ENCODE results near the gene ADTRP. TPM values are rescaled to one million over a fixed set of nuclear protein-coding genes. Genes with fewer than 3 reads are reported as not detected.

ADTRP gene
- total RNA-seq, 4 donors from 2014 or later, result 0.66 to 0.92 TPM; not detected in 2

DNA sequence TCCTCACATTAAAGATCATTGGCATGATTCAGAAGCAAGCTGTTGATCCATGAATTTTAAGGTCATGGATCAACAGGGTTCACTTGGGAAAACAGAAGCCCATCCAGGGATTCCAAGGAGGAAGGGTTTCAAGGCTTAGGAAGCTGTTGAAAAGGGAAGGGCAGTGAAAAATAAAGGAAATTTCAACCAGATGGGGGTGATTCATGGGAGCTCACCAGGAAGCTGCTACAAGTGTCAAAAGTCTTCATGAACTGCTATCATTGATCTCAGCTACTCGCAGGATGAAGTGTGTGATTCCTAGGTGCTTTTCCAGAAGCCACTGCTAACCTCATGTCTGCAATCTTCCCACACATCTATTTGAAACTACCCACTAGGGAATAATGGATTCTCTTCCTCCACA is 26.2 kb downstream of the ADTRP start:
- Histone ChIP-seq H3K4me1 (no peaks in the 10 kb centered on the region), H3K27me3 (no peaks in the 10 kb centered on the region), H3K4me3 (no peak overlapping the region), H3K9me3 (peaks cover 0 to under 1% (median 0%) of the 10 kb centered on the region in 4 donors), H3K36me3 (no peaks in the 10 kb centered on the region), H3K27ac (replicated peaks in 1 of 4) (no peak overlapping the region)
- DNase-seq (ENCODE audit: extremely low spot score), result no peak
- no peak for TF ChIP-seq POLR2A (IDR thresholded peaks at IDR 0.05; ENCODE audit: low read depth)
- TF ChIP-seq EP300 (IDR thresholded peaks at IDR 0.05), result no peak
- TF ChIP-seq, protein P1, sequence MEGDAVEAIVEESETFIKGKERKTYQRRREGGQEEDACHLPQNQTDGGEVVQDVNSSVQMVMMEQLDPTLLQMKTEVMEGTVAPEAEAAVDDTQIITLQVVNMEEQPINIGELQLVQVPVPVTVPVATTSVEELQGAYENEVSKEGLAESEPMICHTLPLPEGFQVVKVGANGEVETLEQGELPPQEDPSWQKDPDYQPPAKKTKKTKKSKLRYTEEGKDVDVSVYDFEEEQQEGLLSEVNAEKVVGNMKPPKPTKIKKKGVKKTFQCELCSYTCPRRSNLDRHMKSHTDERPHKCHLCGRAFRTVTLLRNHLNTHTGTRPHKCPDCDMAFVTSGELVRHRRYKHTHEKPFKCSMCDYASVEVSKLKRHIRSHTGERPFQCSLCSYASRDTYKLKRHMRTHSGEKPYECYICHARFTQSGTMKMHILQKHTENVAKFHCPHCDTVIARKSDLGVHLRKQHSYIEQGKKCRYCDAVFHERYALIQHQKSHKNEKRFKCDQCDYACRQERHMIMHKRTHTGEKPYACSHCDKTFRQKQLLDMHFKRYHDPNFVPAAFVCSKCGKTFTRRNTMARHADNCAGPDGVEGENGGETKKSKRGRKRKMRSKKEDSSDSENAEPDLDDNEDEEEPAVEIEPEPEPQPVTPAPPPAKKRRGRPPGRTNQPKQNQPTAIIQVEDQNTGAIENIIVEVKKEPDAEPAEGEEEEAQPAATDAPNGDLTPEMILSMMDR (IDR thresholded peaks at IDR 0.05), result no peak
- TF ChIP-seq POLR2AphosphoS5 (IDR thresholded peaks at IDR 0.05), result no peak
- 77% methylated on average over 1 of the region's 1 CpG for WGBS
- intact Hi-C loops (cut with DNase I), result no loop called here

DNA sequence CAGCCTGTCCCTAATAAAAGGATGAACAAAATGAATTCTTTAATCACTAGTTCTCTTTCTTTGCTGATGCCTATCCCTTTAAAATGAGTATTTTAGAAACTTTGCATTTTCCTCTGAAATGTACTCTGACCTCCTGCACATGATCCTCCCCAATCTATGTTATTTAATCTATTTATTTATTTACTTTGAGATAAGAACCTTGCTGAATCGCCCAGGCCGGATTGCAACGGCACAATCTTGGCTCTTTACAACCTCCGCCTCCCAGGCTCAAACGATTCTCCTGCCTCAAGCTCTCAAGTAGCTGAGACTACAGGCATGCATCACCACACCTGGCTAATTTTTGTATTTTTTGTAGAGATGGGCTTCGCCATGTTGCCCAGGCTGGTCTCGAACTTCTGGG is 27.9 kb downstream of the ADTRP start:
- 74% methylated on average over 7 of the region's 7 CpGs for WGBS

DNA sequence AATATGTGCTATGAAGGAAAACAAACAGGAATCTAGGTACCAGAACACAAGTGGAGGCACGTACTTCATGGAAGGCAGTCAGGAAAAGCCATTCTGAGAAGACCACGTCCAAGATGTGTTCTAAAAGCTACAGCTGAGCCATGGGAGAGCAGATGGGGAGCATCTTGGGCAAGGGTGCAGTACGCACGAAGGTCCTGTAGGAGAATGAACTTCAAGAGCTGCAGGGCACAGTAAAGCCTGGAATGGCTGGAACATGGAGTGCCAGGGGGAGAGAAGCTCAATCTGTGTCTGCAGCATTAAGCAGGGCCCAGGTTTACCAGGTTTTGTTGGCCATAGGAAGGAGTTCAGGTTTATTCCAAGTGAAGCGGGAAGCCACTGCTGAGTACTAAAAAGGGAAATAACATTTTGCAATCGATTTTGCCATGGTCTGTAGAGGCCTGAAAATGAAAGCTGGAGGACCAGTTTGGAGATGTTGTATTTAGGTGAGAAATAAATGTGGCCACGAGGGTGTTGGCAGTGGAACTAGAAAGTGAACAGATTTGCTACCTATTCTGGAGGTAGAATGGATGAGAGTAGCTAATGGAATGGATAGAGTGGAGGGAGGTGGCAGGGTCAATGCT is 29.9 kb downstream of the ADTRP start:
- Histone ChIP-seq H3K36me3 (no peaks in the 10 kb centered on the region), H3K27me3 (no peaks in the 10 kb centered on the region), H3K4me1 (peaks cover 5 to 14% (median 12%) of the 10 kb centered on the region in 4 donors), H3K4me3 (no peak overlapping the region), H3K9me3 (no peaks in the 10 kb centered on the region), H3K27ac (replicated peaks in 1 of 4) (no peak overlapping the region)
- DNase-seq (ENCODE audit: extremely low spot score), result no peak
- WGBS, result 85% methylated on average over 7 of the region's 7 CpGs
- TF ChIP-seq POLR2AphosphoS5 (IDR thresholded peaks at IDR 0.05), result no peak
- TF ChIP-seq POLR2A (IDR thresholded peaks at IDR 0.05; ENCODE audit: low read depth), result no peak
- TF ChIP-seq, protein P1 (IDR thresholded peaks at IDR 0.05), result no peak
- TF ChIP-seq EP300 (IDR thresholded peaks at IDR 0.05), result no peak
- intact Hi-C loops (cut with DNase I), result no loop called here

More for the DNA sequence above, 27.9 kb downstream of the ADTRP start:
- H3K27ac ChIP-seq (replicated peaks in 1 of 4), result no peak overlapping the region
- DNase-seq (ENCODE audit: extremely low spot score), result no peak
- TF ChIP-seq EP300 (IDR thresholded peaks at IDR 0.05) (no peak), POLR2A (IDR thresholded peaks at IDR 0.05; ENCODE audit: low read depth) (no peak), POLR2AphosphoS5 (IDR thresholded peaks at IDR 0.05) (no peak)
- TF ChIP-seq, protein P1 (IDR thresholded peaks at IDR 0.05), result no peak
- no peaks in the 10 kb centered on the region for H3K9me3 ChIP-seq
- H3K36me3 ChIP-seq, result no peaks in the 10 kb centered on the region
- no peaks in the 10 kb centered on the region for H3K27me3 ChIP-seq
- H3K4me1 ChIP-seq, result no peaks in the 10 kb centered on the region
- no peak overlapping the region for H3K4me3 ChIP-seq
- intact Hi-C loops (cut with DNase I), result no loop called here

DNA sequence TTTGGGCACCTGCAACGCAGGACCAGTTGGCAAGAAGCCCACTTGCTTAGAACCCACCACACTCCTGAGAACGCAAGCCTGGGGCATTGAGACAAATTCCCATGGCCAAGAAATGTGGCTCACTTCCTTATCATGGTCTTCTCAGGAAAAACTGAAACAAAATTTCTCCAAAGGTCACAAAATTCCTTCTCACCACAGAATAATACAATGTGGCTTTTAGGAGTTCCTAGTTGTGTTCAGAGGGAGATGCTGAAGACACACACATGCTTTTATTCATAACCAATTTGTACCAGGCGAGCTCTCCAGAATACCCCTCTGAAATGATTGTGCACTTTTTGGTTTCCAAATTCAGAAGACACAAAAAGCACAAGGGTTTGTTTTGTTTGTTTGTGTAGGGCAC is 31.6 kb downstream of the ADTRP start:
- Histone ChIP-seq H3K9me3 (no peaks in the 10 kb centered on the region), H3K36me3 (no peaks in the 10 kb centered on the region), H3K27ac (replicated peaks in 1 of 4) (no peak overlapping the region), H3K27me3 (no peaks in the 10 kb centered on the region), H3K4me1 (peaks cover 5 to 21% (median 19%) of the 10 kb centered on the region in 4 donors), H3K4me3 (no peak overlapping the region)
- no peak for DNase-seq (ENCODE audit: extremely low spot score)
- TF ChIP-seq, protein P1 (IDR thresholded peaks at IDR 0.05), result no peak
- TF ChIP-seq POLR2A (IDR thresholded peaks at IDR 0.05; ENCODE audit: low read depth) (no peak), POLR2AphosphoS5 (IDR thresholded peaks at IDR 0.05) (no peak), EP300 (IDR thresholded peaks at IDR 0.05) (no peak)
- 78% methylated on average over 3 of the region's 3 CpGs for WGBS
- intact Hi-C loops (cut with DNase I), result no loop called here

DNA sequence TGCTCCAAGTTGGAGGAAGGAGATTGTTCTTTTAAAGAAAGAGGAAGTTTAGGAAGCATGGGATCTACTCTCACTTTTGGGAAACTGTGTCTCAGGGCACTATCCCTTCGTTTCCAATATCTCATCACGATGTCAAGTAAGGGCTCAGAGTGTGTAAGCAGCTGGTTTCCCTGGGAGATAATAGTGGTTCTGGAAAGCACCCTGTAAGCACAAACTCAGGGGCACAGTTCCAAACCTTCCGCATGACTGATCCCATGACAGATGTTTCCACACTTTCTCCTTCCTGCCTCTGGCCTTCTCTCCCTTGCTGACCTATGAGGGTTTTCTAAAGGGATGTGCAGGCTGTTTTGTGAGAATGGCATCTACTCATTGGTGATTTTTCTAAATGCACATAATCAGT is 33.9 kb downstream of the ADTRP start:
- no peaks in the 10 kb centered on the region for H3K27me3 ChIP-seq
- no peaks in the 10 kb centered on the region for H3K9me3 ChIP-seq
- 47% methylated on average over 3 of the region's 3 CpGs for WGBS
- TF ChIP-seq POLR2A (IDR thresholded peaks at IDR 0.05; ENCODE audit: low read depth), result no peak
- TF ChIP-seq EP300 (IDR thresholded peaks at IDR 0.05), result no peak
- TF ChIP-seq, protein P1 (IDR thresholded peaks at IDR 0.05), result no peak
- peak; percentile 43 to 65 for TF ChIP-seq POLR2AphosphoS5 (IDR thresholded peaks at IDR 0.05)
- no peaks in the 10 kb centered on the region for H3K36me3 ChIP-seq
- intact Hi-C loops (cut with DNase I), result no loop called here
- no peak for DNase-seq (ENCODE audit: extremely low spot score)
- H3K4me1 ChIP-seq, result peaks cover 5 to 21% (median 19%) of the 10 kb centered on the region in 4 donors
- H3K27ac ChIP-seq (replicated peaks in 1 of 4), result peak overlapping the region; percentile 52 to 60 (median 55)
- H3K4me3 ChIP-seq, result no peak overlapping the region

All from esophagus muscularis mucosa (tissue), 4 donors.